NK-92 (cell line): Measurements from ENCODE around the gene IP6K3.
A peak's percentile ranks its signal among the peaks of the same experiment; 100 is the strongest.

Experiments
- DNase-seq: peaks from one replicate; lab custom pipeline; 2025; ENCODE audit not compliant: unreplicated experiment; lab: John Stamatoyannopoulos, UW

The IP6K3 gene

GRCh38 chr6:33759887-33760629 is 13.4 kb upstream of the IP6K3 start:
- DNase-seq: no peak

GRCh38 chr6:33758815-33759216 is 12.1 kb upstream of the IP6K3 start:
- no peak for DNase-seq

GRCh38 chr6:33757906-33758305 is 11.2 kb upstream of the IP6K3 start:
- no peak for DNase-seq

- DNase-seq: no peak
Measured at GRCh38 chr6:33757113-33757512, 10.4 kb upstream of the IP6K3 start.

GRCh38 chr6:33756211-33756954 is 9.7 kb upstream of the IP6K3 start:
- DNase-seq: no peak

GRCh38 chr6:33755070-33755869 is 8.6 kb upstream of the IP6K3 start:
- DNase-seq: no peak

- no peak for DNase-seq
Measured at GRCh38 chr6:33754222-33754621, 7.5 kb upstream of the IP6K3 start.

- no peak for DNase-seq
Measured at GRCh38 chr6:33752646-33753015, 5.9 kb upstream of the IP6K3 start.

GRCh38 chr6:33751771-33752645 is 5.3 kb upstream of the IP6K3 start:
- DNase-seq: no peak

GRCh38 chr6:33750244-33750991 is 3.7 kb upstream of the IP6K3 start:
- no peak for DNase-seq

- DNase-seq: no peak
Measured at GRCh38 chr6:33749401-33749800, 2.7 kb upstream of the IP6K3 start.

- DNase-seq: no peak
Measured at GRCh38 chr6:33748841-33749240, 2.1 kb upstream of the IP6K3 start.

GRCh38 chr6:33747823-33748222 is 1.1 kb upstream of the IP6K3 start:
- no peak for DNase-seq

- DNase-seq: no peak
Measured at GRCh38 chr6:33746036-33746600, 587 bp downstream of the IP6K3 start.

- no peak for DNase-seq
Measured at GRCh38 chr6:33745548-33745947, 1.2 kb downstream of the IP6K3 start.

- DNase-seq: no peak
Measured at GRCh38 chr6:33744895-33745546, 1.7 kb downstream of the IP6K3 start.

- DNase-seq: peak; percentile 11
Measured at GRCh38 chr6:33744001-33744848, 2.5 kb downstream of the IP6K3 start.

- no peak for DNase-seq
Measured at GRCh38 chr6:33742837-33743236, 3.9 kb downstream of the IP6K3 start.
